ENCODE results near the gene SPA17. TPM values are rescaled to one million over a fixed set of nuclear protein-coding genes. Genes with fewer than 3 reads are reported as not detected.

Gene SPA17
- total and polyA plus RNA-seq, 9 of the 15 experiments (the other 6 are each of a cell fraction or from before 2014, with no cell fraction given): 6.0 to 19.5 (median 12.6) TPM

DNA sequence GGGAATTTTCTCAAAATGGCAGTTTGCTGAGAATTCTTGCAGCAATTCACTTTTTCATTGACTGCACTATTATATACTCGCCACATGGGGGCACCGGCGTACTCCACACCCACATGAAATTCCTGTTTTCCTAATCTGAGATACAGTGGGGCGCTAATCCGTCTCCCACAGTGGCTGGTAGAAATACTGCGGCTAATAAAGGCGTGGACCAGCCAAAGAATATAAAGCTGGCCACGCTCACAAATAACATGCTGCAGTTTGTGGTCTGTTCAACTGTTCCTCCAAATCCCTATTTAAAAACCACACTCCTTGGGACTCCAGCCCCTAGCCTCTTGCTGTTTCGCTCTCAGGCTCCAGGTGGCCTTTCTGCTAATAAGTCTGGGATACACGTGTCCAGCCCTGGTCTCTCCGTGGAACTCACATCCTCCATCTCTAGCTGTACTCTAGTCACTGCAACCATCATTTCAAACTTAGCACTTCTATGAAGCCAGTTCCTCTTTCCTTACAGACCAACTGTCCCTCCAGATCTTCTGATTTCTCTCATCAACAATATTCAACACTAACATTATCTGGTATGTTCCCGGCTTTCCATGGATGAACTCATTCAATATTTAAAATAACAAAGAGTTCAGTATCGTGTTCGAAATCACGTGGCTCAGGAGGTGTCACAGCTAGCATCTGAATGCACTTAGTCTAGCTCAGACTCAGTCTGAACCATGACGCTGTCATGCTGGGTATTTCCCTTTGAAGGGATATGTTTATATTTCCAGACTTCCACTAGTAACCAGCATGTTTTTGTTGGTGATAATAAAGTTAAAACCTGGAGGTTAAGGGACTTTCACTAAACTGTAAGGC lies 29.1 kb upstream of the SPA17 start (continued):
- no peak for TF ChIP-seq SLC30A9 (CRISPR knock-in tag; IDR thresholded peaks at IDR 0.05)
- TF ChIP-seq CBX3 (IDR thresholded peaks at IDR 0.05; ENCODE audit: borderline replicate concordance in 1 of 2, low read length in 2 of 2): no peak
- TF ChIP-seq FOXM1 (IDR thresholded peaks at IDR 0.05; ENCODE audit: low read depth): 0 out of 2 replicates have a peak, but pooled peaks have one; percentile 23
- no peak for TF ChIP-seq FOXM1 (CRISPR knock-in tag; IDR thresholded peaks at IDR 0.05; ENCODE audit: low read depth)
- TF ChIP-seq NRF1 (conservative IDR thresholded peaks at IDR 0.05 in 1 of 2, IDR thresholded peaks at IDR 0.05 in 1 of 2): 0 out of 4 replicates have a peak, but pooled peaks of 1 of the 2 experiments have one; percentile 11
- TF ChIP-seq CC2D1A (IDR thresholded peaks at IDR 0.05): peak; percentile 59
- no peak for TF ChIP-seq CEBPG (CRISPR knock-in tag; IDR thresholded peaks at IDR 0.05)
- TF ChIP-seq CEBPG (tag; conservative IDR thresholded peaks at IDR 0.05 in 1 of 2, IDR thresholded peaks at IDR 0.05 in 1 of 2): peak in 1 of 2 experiments; percentile 22; a peak in 1 of 4 replicates
- TF ChIP-seq, protein P1, sequence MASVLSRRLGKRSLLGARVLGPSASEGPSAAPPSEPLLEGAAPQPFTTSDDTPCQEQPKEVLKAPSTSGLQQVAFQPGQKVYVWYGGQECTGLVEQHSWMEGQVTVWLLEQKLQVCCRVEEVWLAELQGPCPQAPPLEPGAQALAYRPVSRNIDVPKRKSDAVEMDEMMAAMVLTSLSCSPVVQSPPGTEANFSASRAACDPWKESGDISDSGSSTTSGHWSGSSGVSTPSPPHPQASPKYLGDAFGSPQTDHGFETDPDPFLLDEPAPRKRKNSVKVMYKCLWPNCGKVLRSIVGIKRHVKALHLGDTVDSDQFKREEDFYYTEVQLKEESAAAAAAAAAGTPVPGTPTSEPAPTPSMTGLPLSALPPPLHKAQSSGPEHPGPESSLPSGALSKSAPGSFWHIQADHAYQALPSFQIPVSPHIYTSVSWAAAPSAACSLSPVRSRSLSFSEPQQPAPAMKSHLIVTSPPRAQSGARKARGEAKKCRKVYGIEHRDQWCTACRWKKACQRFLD (CRISPR knock-in tag; IDR thresholded peaks at IDR 0.05): peak; percentile 61; the same call in 1 of the 2 replicates
- TF ChIP-seq, protein P2, sequence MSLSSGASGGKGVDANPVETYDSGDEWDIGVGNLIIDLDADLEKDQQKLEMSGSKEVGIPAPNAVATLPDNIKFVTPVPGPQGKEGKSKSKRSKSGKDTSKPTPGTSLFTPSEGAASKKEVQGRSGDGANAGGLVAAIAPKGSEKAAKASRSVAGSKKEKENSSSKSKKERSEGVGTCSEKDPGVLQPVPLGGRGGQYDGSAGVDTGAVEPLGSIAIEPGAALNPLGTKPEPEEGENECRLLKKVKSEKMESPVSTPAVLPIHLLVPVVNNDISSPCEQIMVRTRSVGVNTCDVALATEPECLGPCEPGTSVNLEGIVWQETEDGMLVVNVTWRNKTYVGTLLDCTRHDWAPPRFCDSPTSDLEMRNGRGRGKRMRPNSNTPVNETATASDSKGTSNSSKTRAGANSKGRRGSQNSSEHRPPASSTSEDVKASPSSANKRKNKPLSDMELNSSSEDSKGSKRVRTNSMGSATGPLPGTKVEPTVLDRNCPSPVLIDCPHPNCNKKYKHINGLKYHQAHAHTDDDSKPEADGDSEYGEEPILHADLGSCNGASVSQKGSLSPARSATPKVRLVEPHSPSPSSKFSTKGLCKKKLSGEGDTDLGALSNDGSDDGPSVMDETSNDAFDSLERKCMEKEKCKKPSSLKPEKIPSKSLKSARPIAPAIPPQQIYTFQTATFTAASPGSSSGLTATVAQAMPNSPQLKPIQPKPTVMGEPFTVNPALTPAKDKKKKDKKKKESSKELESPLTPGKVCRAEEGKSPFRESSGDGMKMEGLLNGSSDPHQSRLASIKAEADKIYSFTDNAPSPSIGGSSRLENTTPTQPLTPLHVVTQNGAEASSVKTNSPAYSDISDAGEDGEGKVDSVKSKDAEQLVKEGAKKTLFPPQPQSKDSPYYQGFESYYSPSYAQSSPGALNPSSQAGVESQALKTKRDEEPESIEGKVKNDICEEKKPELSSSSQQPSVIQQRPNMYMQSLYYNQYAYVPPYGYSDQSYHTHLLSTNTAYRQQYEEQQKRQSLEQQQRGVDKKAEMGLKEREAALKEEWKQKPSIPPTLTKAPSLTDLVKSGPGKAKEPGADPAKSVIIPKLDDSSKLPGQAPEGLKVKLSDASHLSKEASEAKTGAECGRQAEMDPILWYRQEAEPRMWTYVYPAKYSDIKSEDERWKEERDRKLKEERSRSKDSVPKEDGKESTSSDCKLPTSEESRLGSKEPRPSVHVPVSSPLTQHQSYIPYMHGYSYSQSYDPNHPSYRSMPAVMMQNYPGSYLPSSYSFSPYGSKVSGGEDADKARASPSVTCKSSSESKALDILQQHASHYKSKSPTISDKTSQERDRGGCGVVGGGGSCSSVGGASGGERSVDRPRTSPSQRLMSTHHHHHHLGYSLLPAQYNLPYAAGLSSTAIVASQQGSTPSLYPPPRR (CRISPR knock-in tag; IDR thresholded peaks at IDR 0.05; ENCODE audit: borderline replicate concordance): no peak
- 0 out of 2 replicates have a peak, but pooled peaks have one; percentile 14 for TF ChIP-seq TCFL5 (CRISPR knock-in tag; conservative IDR thresholded peaks at IDR 0.05)
- no peak for TF ChIP-seq NFATC3 (IDR thresholded peaks at IDR 0.05)
- peak; percentile 66 for TF ChIP-seq SMC3 (conservative IDR thresholded peaks at IDR 0.05; ENCODE audit: insufficient read depth, low read depth, low read length)
- TF ChIP-seq, protein P3, sequence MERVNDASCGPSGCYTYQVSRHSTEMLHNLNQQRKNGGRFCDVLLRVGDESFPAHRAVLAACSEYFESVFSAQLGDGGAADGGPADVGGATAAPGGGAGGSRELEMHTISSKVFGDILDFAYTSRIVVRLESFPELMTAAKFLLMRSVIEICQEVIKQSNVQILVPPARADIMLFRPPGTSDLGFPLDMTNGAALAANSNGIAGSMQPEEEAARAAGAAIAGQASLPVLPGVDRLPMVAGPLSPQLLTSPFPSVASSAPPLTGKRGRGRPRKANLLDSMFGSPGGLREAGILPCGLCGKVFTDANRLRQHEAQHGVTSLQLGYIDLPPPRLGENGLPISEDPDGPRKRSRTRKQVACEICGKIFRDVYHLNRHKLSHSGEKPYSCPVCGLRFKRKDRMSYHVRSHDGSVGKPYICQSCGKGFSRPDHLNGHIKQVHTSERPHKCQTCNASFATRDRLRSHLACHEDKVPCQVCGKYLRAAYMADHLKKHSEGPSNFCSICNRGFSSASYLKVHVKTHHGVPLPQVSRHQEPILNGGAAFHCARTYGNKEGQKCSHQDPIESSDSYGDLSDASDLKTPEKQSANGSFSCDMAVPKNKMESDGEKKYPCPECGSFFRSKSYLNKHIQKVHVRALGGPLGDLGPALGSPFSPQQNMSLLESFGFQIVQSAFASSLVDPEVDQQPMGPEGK (CRISPR knock-in tag; IDR thresholded peaks at IDR 0.05; ENCODE audit: borderline replicate concordance): no peak
- TF ChIP-seq, protein P4, sequence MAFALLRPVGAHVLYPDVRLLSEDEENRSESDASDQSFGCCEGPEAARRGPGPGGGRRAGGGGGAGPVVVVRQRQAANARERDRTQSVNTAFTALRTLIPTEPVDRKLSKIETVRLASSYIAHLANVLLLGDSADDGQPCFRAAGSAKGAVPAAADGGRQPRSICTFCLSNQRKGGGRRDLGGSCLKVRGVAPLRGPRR (CRISPR knock-in tag; IDR thresholded peaks at IDR 0.05): no peak
- peak; percentile 24; the same call in 1 of the 2 replicates for TF ChIP-seq EGR1 (conservative IDR thresholded peaks at IDR 0.05)
- TF ChIP-seq KHSRP (IDR thresholded peaks at IDR 0.05): no peak
- peak; percentile 66 for TF ChIP-seq TEAD4 (IDR thresholded peaks at IDR 0.05; ENCODE audit: low read length)
- TF ChIP-seq TEAD4 (CRISPR knock-in tag; IDR thresholded peaks at IDR 0.05; ENCODE audit: borderline replicate concordance): no peak

Data from K562 (cell line).